HUDEP-2 (cell line): Measurements from ENCODE around the gene MLANA.
A peak's percentile ranks its signal among the peaks of the same experiment; 100 is the strongest.

Experiments used
- DNase-seq, 76 experiments: peaks; one replicate each; lab custom pipeline; 2025; ENCODE audit not compliant: unreplicated experiment in 76 of 76; lab: John Stamatoyannopoulos, UW

Gene MLANA

DNA sequence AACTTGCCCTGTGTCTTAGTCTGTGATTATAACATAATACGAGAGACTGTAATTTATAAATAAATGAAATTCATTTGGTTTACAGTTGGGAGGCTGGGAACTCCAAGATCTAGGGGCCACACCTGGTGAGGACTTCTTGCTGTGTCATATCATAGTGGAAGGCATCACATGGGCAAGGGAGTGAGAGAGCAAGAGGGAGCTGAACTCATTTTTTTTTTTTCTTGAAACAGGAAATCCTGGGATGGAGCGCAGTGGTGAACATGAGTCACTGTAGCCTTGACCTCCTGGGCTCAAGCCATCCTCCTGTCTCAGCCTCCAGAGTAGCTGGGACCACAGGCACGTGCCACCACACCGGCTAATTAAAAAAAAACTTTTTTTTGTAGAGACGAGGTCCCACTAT lies 7.2 kb downstream of the MLANA start:
- DNase-seq = no peak

DNA sequence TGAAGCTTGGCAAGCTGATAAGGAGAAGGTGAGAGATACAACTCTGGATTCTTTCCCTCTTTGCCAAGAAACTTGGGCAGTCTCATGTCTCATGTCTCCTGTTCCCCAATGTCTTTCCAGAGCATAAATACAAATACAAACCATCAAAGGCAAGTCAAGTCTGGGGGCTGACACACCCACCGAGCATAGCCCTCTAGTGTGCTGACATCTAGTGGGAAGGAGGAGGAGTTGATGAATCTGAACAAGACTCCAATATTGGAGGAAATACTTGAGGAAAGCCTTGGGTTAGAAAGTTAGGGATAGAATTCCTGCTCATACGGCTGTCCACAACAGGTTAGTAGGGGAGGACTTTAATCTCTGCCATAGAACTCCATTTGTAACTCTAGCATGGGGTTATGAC lies 8.6 kb downstream of the MLANA start:
- no peak for DNase-seq

DNA sequence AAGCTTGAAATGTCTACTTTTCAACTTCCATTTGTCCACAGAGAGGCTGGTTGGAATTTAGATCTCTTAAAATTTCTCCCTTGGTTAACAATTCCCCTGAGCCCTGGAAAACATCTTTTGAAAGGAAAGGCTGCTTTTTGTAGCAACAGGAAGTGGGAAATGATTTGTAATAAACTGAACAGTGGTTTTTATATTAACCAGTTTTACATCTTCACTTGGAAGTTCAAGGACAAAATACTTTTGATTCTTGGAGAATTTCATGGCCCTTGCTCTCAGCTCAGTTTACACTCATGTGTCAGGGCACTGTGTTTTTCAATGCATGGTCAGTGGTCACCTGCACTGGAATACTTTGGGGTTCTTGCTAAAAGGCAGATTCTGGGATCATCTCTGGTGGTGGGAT lies 9.9 kb downstream of the MLANA start:
- no peak for DNase-seq

DNA sequence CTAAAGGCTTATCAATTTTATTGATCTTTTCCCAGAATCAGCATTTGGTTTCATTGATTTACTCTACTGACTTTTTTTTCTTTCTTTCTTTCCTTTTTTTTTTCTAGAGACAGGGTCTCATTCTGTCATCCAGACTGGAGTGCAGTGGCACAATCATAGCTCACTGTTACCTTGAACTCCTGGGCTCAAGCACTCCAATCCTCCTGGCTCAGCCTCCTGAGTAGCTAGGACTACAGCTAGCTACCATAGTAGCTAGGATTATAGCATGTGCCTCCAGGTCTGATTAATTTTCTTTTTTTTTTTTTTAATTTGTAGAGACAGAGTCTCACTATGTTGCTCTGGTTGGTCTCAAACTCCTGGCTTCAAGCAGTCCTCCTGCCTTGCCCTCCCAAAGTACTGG lies 11.7 kb downstream of the MLANA start:
- no peak for DNase-seq

DNA sequence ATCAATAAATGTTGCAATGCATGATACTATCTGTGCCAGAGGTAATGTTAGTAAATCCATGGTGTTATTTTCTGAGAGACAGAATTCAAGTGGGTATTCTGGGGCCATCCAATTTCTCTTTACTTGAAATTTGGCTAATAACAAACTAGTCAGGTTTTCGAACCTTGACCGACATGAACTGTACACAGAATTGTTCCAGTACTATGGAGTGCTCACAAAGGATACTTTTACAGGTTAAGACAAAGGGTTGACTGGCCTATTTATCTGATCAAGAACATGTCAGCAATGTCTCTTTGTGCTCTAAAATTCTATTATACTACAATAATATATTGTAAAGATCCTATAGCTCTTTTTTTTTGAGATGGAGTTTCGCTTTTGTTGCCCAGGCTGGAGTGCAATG lies 18.2 kb downstream of the MLANA start:
- no peak for DNase-seq

DNA sequence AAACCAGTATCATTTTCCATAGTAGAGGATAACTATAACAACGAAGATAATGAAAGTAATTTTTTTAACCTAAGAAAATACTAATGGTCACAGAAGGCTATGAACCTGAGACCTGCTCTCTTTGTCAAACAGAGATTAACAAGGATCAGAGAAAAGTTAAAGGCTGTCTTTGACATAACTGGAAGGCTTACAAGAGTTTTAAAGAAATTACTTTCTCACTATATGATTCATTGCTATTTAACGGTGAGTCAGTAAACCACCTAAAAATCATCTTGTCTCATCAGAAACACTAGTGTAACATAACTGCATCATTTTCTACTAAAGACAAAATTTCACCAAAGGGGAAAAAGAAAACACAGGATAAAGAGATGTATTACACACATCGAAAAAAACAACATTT lies 19.3 kb downstream of the MLANA start:
- no peak for DNase-seq

DNA sequence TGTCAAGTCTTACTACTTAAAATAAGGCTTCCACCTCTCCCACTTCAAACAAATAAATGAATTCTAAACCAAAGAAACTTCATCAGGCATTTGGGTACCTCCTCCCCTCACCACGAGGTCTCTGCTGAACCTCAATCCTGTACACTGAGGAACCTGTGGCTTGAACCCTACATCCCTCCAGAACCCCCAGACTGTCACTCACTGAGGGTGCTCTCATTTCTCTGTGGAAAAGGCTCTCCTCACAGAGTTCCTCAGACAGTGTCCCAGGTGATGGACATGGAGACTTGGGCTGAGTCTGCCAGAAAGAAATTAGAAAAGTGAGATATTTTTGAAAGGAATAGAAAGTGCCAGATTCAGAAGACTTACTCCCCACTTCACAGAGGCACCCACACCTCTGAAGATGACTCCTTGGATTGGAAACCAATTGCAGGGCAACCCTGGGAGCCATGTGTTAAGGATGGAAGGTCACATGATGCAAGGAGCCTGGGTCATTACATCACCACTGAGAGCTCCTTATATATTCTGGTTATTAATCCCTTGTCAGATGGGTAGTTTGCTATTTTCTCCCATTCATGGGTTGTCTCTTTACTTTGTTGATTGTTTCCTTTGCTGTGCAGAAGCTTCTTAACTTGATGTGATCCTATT lies 19.8 kb downstream of the MLANA start:
- no peak for DNase-seq

DNA sequence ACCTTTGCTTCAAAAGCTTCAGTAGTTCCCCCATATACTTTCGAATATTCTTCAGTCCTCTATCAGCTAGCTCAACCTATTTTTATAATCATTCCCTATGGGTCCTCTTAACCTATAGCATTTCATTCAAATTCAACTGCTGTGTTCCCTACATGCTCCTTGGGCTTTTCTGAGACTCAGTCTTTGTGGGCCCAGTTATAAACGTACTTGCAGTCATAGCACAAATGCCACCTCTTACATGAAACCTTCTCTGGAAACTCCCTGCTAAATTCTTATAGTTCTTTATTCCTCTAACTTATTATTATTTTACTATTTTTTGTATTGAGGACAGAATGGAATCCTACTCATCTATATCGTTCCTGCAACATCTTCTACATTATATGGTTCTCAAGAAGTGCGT lies 24.7 kb downstream of the MLANA start:
- DNase-seq = no peak

DNA sequence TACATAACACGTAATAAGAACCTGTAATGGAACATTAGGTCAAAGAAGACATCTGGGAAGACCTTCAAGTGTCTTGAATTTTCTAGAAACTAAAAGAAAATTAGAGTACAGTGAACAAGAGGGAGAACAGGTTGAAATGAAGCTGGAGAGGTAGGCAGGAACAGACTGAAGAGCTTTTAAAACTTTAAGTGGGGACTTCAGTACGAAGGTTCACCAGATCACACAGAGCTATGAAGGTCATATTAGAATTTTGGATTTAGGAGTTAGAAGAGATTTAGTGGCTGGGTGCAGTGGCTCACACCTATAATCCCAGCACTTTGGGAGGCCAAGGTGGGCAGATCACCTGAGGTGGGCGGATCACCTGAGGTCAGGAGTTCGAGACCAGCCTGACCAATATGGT lies 26.6 kb downstream of the MLANA start:
- no peak for DNase-seq

DNA sequence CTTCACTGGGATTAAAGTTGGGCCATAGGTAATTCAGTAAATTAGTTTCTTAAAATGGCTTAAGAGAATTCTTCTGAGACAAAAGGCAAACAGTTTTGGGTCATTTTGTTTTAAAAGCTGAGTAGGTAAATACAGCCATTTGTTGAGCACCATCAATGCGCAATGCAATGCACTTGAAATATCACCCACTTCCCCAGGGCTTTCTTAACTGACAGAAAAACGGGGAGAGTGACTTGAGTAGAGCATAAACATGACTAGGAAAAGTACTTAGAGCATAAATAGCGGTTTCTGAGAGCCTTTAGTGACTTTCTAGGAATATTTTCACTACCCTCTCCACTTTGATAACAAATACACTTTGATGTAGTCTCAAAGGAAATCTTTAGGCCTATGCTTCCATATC lies 27.2 kb downstream of the MLANA start:
- no peak for DNase-seq

DNA sequence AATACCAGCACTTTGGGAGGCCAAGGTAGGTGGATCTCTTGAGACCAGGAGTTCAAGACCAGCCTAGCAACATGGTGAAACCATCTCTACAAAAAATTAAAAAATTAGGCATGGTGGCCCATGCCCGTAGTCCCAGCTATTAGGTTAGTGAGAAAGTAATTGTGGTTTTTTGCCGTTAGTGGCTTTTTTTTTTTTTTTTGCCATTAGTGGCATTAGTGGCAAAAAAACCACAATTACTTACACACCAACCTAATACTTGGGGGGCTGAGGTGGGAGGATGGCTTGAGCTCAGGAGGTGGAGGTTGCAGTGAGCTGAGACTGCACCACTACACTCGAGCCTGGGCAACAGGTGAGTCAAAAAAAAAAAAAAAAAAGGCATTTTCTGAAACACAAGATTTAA lies 27.8 kb downstream of the MLANA start:
- no peak for DNase-seq

DNA sequence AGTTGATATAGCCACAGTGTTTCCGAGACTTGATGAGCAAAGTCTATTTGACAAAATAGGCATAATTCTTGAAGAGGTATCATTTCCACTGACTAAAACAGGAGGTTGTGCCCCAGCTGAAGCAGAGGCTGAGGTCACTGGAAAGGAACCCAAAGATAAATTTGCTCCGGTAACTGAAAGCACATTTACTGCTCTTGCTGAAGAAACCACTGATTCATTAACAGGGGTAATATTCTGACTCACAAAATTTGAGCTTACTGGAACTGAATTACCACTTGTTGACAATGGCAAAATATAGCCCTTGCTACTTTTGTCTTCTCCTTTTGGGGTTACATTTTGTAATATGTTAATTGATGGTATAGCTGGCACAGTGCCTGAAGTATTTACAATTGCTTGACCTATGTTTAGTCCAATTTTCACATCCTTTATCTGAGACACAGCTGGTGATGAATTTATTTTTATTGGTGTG lies 30.2 kb downstream of the MLANA start:
- no peak for DNase-seq

DNA sequence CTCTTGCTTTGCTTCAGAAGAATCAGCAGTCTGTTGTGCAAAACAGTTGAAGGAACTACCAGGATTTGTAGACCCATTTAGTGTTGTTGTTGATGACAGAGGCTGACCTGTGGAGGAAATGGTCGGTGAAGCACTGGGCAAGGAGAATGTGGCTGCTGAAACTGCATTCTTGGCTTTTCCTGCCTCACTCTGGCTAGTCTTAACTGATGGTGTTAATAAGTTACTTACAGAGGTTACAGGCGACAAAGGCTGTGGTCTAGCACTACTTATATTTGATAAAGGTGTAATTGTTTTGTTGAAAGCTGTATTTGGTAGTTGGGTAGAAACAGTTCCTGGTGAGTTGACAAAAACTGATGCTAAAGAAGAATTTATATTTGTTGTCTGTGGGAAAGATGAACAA lies 31.5 kb downstream of the MLANA start:
- DNase-seq = no peak

DNA sequence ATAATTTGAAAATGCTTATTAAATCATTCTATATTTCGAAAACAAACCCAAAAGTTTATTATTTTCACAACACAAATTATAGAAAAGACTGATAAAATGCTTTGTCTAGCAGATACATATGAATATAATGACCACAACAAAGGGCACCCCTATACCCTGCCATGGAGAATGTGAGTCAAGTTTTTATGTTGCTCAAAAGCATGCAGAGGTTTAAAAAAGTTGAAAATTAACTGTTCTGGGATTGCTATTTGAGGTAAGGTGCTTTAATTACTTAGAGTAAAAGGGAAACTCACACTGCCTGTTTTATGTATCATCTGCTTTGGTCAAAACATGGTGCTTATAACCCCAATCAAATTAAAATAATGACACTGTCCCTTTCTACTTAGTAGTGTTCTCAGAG lies 41.0 kb downstream of the MLANA start:
- no peak for DNase-seq

DNA sequence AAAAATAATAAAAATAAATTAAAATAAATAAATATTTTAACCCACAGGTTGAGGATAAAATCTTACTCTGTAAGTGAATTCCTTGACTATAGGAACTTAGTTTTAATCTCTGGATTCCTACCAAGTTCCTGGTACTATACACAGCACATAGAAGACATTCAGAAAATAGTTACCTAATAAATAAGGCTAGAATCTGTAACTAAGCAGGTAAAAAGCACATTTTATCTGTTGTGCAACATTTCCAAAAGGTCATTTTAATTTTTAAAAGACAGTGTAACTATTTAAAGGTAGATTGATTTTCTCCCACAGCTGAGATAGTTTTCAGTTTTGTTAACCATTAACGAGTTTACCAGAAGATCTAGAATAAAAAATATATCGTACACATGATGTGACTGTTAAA lies 47.8 kb downstream of the MLANA start:
- DNase-seq = no peak

DNA sequence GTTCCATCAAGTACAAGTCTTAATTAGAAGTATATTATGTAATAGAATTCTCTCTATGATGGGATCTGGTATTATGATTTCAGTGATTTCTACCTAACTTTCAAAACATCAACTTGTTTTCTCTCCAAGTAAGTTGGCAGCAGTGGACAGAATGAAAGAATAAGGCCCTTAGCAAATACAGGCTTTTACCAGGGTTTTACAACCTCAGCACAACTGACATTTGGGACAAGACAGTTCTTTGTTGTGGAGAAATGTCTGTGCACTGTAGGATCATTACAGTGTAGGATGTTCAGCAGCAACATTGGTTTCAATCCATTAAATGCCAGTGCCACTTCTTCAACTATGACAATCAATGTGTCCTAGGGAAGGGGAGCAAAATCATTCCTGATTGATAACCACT lies 48.8 kb downstream of the MLANA start:
- DNase-seq = no peak

DNA sequence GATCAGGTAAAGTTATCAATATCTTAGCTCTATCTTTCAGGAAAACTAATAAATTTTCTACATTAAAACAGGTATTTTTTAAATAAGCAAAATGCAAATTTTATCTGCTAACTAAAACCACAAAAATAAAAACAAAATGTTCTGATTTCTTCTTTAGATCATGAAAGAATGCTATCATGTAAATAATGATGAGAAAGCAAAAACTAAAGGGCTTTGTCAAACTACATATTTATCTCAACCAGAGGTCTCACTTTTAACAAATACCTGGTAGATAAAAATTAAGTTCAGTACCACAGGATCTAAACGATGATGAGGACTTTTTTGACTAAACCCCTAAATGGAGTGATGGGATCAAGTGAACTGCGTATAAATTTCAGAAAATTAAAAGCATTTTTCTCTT lies 50.5 kb downstream of the MLANA start:
- no peak for DNase-seq

DNA sequence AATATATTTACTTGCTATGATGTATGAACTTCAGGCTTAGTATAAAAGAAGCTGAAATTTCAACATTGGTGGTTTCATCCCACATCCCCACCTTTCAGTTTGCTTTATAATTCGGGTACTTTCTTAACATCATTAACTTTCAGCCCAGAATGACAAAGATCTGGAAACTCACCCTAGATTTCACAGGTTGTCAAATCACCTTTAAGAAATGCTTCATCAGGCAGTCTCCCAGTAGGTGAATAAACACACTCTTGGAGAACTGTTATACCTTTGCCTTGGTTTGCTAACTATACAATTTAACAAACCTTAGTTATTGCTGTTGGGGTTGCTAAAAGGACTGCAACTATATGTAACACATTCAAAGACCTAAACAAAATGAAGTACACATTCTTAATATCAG lies 54.4 kb downstream of the MLANA start:
- no peak for DNase-seq

DNA sequence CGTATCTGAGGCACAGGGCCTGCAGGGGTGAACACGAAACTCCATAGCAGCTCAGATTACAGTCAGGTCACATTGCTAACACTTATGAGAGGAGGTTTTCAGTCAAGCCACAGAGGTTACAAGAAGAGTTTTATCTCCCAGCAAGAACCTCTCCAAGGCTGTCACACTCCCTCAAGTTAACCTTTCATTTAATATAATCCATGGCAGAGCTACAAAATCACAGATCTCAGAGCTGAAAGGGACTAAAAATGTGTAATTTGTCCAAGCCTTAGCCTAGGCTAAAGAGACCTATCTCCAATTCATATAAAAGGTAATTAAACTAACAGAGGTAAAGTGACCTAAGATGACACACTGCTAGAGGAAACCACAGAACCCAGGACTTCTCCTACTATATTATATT lies 57.2 kb downstream of the MLANA start:
- peak in 3 of 76 experiments; percentile 3 to 10 (median 6) for DNase-seq

DNA sequence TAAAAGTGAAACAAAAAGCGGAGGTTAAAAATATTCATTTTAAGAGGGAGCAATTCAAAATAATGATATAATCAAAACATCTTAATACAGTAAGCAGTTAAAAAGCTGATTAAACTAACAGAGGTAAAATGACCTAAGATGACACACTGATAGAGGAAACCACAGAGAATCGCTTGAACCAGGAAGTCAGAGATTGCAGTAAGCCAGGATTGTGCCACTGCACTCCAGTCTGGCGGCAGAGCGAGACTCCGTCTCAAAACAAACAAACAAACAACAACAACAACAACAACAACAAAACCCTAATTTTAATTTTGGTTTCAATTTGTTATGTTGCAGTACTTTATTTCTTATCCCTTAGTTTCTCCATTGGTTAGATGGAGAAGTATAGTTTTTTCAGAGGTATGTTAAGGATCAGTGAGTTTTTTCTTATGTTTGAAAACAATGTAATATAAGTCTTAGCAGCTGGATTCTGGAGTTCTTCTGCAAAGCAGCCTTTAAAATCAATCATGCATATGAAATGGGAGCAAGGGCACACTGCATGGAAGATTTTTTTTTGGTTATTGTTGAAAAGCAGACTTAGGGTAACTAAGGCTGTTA lies 58.5 kb downstream of the MLANA start:
- DNase-seq = peak in 4 of 76 experiments; percentile 0 to 11 (median 5)

DNA sequence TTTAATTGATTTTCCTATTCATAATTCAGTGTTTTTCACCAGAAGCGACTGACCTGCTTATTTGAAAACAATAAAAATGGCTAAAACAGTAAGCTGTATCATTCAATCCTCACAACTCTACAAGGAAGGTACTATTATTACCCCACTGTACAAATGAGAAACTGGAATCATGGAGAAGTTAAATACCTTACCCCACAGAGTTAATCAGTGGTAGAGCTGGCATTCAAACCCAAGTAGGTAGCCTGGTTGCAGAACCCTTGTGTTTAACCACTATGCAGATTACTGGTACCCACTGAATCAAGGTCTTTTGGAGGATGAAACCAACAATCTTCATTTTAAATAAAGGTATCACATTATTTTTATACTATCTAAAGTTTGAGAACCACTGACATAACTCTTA lies 59.6 kb downstream of the MLANA start:
- no peak for DNase-seq

DNA sequence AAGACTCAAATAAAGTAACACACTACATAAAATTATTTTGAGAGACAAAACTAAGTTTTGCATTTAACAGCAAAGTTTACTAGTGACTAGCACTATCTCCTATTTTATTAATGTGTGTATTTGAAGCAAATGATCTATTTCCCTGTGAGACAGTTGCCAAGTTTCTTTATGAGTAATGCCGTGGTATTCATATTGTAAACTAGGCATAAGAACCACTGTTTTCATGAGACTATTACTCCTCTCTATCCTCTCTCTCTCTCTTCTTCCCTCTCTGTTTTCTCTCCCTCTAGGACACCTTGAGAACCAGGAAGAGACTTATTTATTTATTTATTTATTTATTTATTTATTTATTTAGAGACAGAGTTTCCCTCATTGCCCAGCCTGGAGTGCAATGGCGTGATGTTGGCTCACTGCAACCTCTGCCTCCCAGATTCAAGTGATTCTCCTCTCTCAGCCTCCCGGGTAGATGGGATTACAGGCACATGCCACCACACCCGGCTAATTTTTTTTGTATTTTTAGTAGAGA lies 61.1 kb downstream of the MLANA start:
- no peak for DNase-seq
